GM19043 (cell line): ENCODE results near the gene PBXIP1.

Experiments
- ATAC-seq: cut with Tn5 transposase; IDR thresholded peaks from one replicate; pipeline ENCODE4 v1.9.1; 2021; ENCODE audit warnings: low read depth; ENCODE audit not compliant: unreplicated experiment

Gene PBXIP1

GRCh38 chr1:154958681-154959425, 3.0 kb upstream of the PBXIP1 start:
- ATAC-seq, result no peak

GRCh38 chr1:154958036-154958435, 2.1 kb upstream of the PBXIP1 start:
- no peak for ATAC-seq

DNA sequence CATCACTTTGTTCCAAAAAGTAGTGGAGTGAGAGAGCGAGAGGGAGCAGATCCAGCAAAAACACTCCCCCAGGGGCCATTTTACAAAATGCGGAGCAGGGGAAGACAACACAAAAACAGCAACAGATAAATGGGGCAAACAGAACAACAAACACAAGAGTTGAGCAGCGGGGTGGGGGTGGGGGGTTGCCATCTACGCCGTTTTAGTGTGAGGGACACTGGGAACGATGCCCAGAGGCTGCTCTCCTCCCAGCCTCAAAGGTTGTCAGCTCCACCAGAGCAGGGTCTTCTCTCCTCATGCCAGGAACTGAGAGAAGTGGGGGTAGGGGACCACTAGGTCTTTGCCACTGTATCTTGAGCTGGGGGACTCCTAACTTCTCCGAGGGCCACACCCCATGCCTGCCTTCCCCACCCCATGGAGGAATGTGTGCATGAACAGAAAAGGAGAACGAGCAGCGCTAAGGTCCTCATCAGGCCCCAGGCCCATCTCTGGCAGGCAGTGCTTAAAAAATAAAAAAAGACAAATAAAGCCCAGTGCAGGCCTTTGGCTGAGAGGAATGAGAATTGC, 1.3 kb upstream of the PBXIP1 start:
- ATAC-seq, result no peak

- no peak for ATAC-seq
Observed at GRCh38 chr1:154956544-154956941, 644 bp upstream of the PBXIP1 start.

- ATAC-seq, result peak; percentile 62
Observed at GRCh38 chr1:154955039-154955717, 721 bp downstream of the PBXIP1 start.

GRCh38 chr1:154954541-154954940, 1.4 kb downstream of the PBXIP1 start:
- no peak for ATAC-seq

GRCh38 chr1:154953611-154954038, 2.3 kb downstream of the PBXIP1 start:
- no peak for ATAC-seq

- no peak for ATAC-seq
Observed at GRCh38 chr1:154952664-154953063, 3.2 kb downstream of the PBXIP1 start.

GRCh38 chr1:154951901-154952657, 3.8 kb downstream of the PBXIP1 start:
- ATAC-seq, result no peak

- ATAC-seq, result no peak
Observed at GRCh38 chr1:154948079-154948478, 7.8 kb downstream of the PBXIP1 start.

- ATAC-seq, result no peak
Observed at GRCh38 chr1:154945962-154946850, 9.7 kb downstream of the PBXIP1 start.

DNA sequence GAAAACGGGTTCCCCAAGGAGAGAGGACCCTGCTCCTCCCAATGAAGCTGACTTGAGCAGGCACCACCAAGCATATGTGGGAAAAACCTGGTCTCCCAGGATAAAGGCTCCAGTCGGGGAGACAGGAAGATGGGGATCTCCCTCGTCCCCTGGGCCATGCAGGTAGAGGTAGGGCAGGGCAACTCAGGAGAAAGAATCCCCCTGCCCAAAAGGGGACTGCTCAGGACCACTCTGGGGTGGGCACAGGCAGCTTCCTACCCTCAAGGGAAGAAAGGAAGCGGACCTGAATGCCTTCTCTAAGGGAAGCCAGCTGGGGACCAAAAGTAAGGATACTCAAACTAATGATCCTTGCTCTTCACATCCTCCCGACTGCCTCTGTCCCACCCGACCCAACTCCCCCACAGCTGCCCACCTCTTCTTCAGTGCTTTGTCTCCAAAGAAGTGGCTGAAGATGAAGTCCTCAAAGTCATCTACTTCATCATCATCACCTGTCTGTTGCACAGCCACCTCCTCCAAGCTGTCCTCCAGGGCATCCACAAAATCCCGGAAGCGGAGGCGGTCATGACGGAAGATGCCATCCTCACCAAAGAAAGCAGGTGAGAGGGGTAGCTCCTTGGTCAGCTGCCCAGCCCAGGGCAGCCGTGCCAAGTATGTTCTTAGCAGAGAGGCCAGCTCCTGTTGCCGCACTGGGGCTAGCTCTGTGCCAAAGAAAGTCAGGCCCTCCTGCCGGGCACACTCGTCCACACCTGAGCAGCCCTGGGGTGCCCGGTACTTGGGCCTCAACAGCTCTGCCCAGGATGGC, 10.5 kb downstream of the PBXIP1 start:
- no peak for ATAC-seq

GRCh38 chr1:154944401-154945159, 11.3 kb downstream of the PBXIP1 start:
- ATAC-seq, result no peak

DNA sequence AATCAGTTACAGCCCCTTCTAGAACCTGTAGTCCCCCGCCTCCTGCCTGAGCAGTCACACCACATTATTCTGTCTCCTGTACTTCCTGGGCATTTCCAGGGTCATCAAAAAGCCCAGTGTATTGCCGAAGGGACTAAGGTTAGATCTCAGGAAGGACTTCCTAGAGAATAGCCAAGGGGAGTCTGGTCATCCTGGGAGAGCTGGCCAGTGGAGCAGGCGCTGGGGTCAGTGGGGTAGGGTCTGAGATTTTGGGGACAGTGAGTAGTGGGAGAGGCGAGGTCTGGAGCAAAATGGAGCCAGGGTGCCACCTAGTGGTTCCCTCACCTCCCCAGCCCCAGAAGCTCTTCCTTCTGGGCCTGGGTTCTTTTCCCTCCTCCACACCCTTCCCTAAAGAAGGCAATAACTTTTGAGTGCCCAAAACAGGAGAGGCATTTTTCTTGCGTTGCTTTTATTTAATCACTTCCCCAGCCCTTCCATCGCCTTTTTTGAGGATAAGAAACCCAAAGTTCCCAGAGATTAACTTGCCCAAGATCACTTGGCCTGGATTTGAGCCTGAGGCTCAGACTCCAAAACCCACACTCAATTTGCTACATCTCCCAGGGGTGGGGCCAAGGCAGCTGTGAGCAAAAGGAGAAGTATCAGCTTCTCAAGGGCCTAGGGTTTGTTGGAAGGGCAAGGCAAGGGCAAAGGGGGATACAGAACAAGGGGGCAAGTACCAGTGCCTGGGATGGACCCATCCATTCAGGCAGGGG, 12.1 kb downstream of the PBXIP1 start:
- ATAC-seq, result no peak

DNA sequence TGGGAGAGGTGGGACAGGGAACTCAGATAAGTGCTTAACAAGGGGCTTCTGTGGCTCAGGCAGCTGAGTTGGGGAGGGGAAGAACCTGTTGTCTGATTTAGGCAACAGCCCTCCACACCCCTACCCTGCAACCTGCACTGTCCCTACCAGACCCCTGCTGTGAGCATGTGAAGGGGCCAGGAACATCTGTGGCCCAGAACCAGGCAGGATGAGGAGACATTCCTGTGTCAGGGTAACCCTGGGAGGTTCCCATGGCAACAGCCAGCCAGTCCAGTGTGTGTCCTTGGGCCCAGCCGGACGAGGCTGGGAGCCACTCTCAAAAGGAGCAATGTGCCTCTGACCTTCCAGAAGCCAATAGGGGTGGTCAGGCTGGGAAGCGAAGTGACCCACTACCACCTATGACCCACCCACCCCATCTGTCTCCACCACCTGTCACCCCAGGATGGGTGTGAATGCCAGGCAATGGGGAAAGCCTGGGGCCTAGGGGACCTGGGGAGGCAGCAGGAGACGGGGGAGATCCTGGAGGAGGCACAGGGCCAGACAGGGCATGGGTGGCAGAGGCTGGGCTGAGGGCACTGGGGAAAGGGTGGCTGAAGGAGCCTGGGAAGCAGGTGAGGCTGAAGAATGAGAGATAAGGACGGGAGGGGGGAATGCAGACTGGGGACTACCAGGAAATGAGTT, 14.4 kb downstream of the PBXIP1 start:
- no peak for ATAC-seq

DNA sequence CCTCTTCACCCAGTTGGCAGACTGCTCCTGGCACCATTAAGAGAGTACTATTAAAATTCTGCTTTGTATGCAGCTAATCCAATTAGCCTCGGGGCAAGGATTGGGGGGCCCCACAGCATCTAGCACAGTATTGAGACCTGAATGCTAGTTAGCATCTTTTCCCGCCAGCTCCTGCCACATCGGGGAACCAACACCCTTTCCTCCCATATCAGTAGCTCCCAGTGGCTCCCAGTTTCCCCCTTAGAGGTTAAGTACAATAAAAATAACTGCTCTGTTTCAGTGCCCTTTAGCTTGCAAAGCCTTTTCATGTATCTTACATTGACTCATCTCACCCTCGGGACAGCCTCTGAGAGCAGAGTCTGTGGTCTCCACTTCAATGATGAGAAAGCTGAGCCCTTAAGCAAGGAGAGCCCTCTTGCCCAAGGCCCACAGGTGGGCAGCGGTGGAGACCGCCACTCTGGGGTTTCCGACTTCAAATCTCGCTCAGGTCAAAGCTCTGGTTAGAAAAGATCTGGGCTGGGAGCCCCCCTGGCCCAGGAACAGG, 15.2 kb downstream of the PBXIP1 start:
- no peak for ATAC-seq

GRCh38 chr1:154940213-154940560, 15.7 kb downstream of the PBXIP1 start:
- ATAC-seq, result no peak
